K562 (cell line): Measurements from ENCODE around the gene ARAP1. TPM values are rescaled to one million over a fixed set of nuclear protein-coding genes. Genes with fewer than 3 reads are reported as not detected.

Source experiments
- ATAC-seq: fragments of 200-7000 bp; cut with Tn5 transposase; 3 replicates; pipeline ENCODE4 v1.9.1; 2020; ENCODE audit warnings: moderate library complexity
- BruUV-seq: library from RNA; stranded (reverse); fragments of 400-500 nt; replicated peaks from 2 replicates; lab custom pipeline; 2021; lab: Mats Ljungman, UMichigan
- CTCF ChIA-PET: fragments of 300-600 bp; formaldehyde crosslinking; extraction: SDS; loops from one replicate; lab custom pipeline; 2021; ENCODE audit warnings: low intra/inter-chr PET ratio; lab: Yijun Ruan, JAX
- POLR2A ChIA-PET: fragments of 300-600, 350-650 bp; sonication (Branson Sonifier 250); formaldehyde crosslinking; extraction: SDS; loops from one replicate; lab custom pipeline; 2021; ENCODE audit warnings: antibody characterized with exemption, inconsistent platforms; lab: Yijun Ruan, JAX
- DNase-seq, 4 experiments: peaks; one replicate each; pipeline versions ENCODE4 v3.0.0 to v3.0.0-alpha.2; 2011 to 2018; ENCODE audit warnings: low spot score in 3 of 4, mixed read lengths in 3 of 4; ENCODE audit errors: extremely low read depth in 1 of 4
- FAIRE-seq: peaks from 2 replicates; lab custom pipeline; 2011; peaks lifted over from hg19 to GRCh38; lab: Jason Lieb, UNC
- H2AFZ ChIP-seq: 2 replicates; pipeline ENCODE4 v1.6.0; 2011; ENCODE audit warnings: low read depth, low read length, control low read depth, inconsistent platforms
- H3K27ac ChIP-seq: fragments of 200-600 bp; 3 replicates; pipeline ENCODE4 v1.8.0; 2011; ENCODE audit warnings: low read depth, mild to moderate bottlenecking, control low read depth, inconsistent platforms, low read length, moderate library complexity, mixed read lengths; ENCODE audit errors: extremely low read depth
- H3K27me3 ChIP-seq, 2 experiments: fragments of 300-600 bp in 1 of 2; 2 replicates in 1 of 2; 3 replicates in 1 of 2; pipeline versions ENCODE4 v1.6.0 to v1.8.0; 2011; ENCODE audit warnings: inconsistent platforms in 2 of 2, low read length in 2 of 2, mild to moderate bottlenecking in 1 of 2, mixed read lengths in 1 of 2, moderate library complexity in 1 of 2; ENCODE audit not compliant: control insufficient read depth in 2 of 2, insufficient read depth in 2 of 2
- H3K36me3 ChIP-seq: fragments of 300-600 bp; 3 replicates; pipeline ENCODE4 v1.8.0; 2011; ENCODE audit warnings: mild to moderate bottlenecking, low read length, inconsistent platforms; ENCODE audit not compliant: control insufficient read depth, insufficient read depth
- H3K4me1 ChIP-seq, 2 experiments: fragments of 200-600 bp in 1 of 2; replicated peaks in 1 of 2; 2 replicates in 1 of 2; 3 replicates in 1 of 2; pipeline versions ENCODE4 v1.5.1 to v1.8.0; 2011; ENCODE audit warnings: inconsistent platforms in 2 of 2, low read length in 2 of 2, mild to moderate bottlenecking in 1 of 2, mixed read lengths in 1 of 2, moderate library complexity in 1 of 2; ENCODE audit not compliant: control insufficient read depth in 2 of 2, insufficient read depth in 2 of 2
- H3K4me2 ChIP-seq: 2 replicates; pipeline ENCODE4 v1.6.1; 2011; ENCODE audit warnings: low read length, control low read depth, inconsistent platforms, mixed read lengths; ENCODE audit not compliant: insufficient read depth
- H3K4me3 ChIP-seq: fragments of 200-600 bp; sonication (generic), shearing (Covaris generic); 2 replicates; pipeline ENCODE4 v1.5.1; 2016; ENCODE audit warnings: control low read depth, inconsistent platforms
- H3K79me2 ChIP-seq: fragments of 200-600 bp; 3 replicates; pipeline ENCODE4 v1.8.0; 2011; ENCODE audit warnings: low read length, inconsistent platforms; ENCODE audit not compliant: control insufficient read depth, insufficient read depth
- H3K9ac ChIP-seq, 2 experiments: 2 replicates each; pipeline versions ENCODE4 v1.6.0 to v1.6.1; 2011; ENCODE audit warnings: low read depth in 2 of 2, low read length in 2 of 2, control low read depth in 1 of 2, inconsistent platforms in 1 of 2, mild to moderate bottlenecking in 1 of 2, mixed read lengths in 1 of 2; ENCODE audit not compliant: insufficient read depth in 1 of 2
- H3K9me1 ChIP-seq: one replicate; pipeline ENCODE4 v1.6.0; 2011; ENCODE audit warnings: inconsistent platforms, mild to moderate bottlenecking, low read length, moderate library complexity; ENCODE audit not compliant: control insufficient read depth, insufficient read depth
- H3K9me3 ChIP-seq: replicated peaks from 2 replicates; pipeline ENCODE4 v1.5.1; 2011; ENCODE audit warnings: low read depth, low read length, inconsistent platforms; ENCODE audit not compliant: control insufficient read depth, insufficient read depth
- H4K20me1 ChIP-seq: replicated peaks from 2 replicates; pipeline ENCODE4 v1.6.1; 2011; ENCODE audit warnings: low read length, inconsistent platforms, mixed read lengths; ENCODE audit not compliant: control insufficient read depth, insufficient read depth
- ATF3 ChIP-seq, 2 experiments: fragments of 450-650 bp in 1 of 2; sonication (generic) in 1 of 2; formaldehyde crosslinking in 1 of 2; IDR thresholded peaks in 1 of 2; conservative IDR thresholded peaks in 1 of 2; 2 replicates each; pipeline versions ENCODE4 v1.6.1 to v1.8.1; 2016 to 2023; ENCODE audit warnings: mild to moderate bottlenecking in 2 of 2, moderate library complexity in 2 of 2, inconsistent platforms in 1 of 2, missing genetic modification reagents in 1 of 2
- ATF4 ChIP-seq: fragments of 450-650 bp; formaldehyde crosslinking; IDR thresholded peaks from 2 replicates; pipeline ENCODE4 v1.4.0; 2022; ENCODE audit warnings: mild to moderate bottlenecking, moderate library complexity
- CBX3 ChIP-seq, 2 experiments: IDR thresholded peaks; 1 replicate in 1 of 2; 2 replicates in 1 of 2; pipeline ENCODE4 v1.6.1; 2012; ENCODE audit warnings: inconsistent platforms in 2 of 2, low read length in 2 of 2, borderline replicate concordance in 1 of 2, control low read depth in 1 of 2
- CCNT2 ChIP-seq: IDR thresholded peaks from 2 replicates; pipeline ENCODE4 v1.6.1; 2011; ENCODE audit warnings: borderline replicate concordance, low read depth, mild to moderate bottlenecking, moderate library complexity, mixed read lengths, low read length; ENCODE audit not compliant: insufficient read length; ENCODE audit errors: extremely low read depth
- CGGBP1 ChIP-seq: fragments of 250-450 bp; sonication (Bioruptor Pico); IDR thresholded peaks from 2 replicates; pipeline ENCODE4 v1.9.0; 2021; ENCODE audit warnings: mild to moderate bottlenecking
- FOSL1 ChIP-seq: fragments of 200-800 bp; sonication (Bioruptor generic); conservative IDR thresholded peaks from 2 replicates; pipeline ENCODE4 v1.6.1; 2016; ENCODE audit warnings: missing genetic modification characterization, missing compliant biosample characterization
- FOXA3 ChIP-seq, 2 experiments: fragments of 450-650 bp in 1 of 2; sonication (generic) in 1 of 2; formaldehyde crosslinking; IDR thresholded peaks in 1 of 2; conservative IDR thresholded peaks in 1 of 2; 2 replicates each; pipeline versions ENCODE4 v1.4.0 to v1.8.0; 2020 to 2022; ENCODE audit warnings: mild to moderate bottlenecking in 2 of 2, missing genetic modification reagents in 1 of 2
- ILK ChIP-seq: fragments of 450-650 bp; IDR thresholded peaks from 2 replicates; pipeline ENCODE4 v1.6.1; 2016; ENCODE audit warnings: missing genetic modification characterization, low read depth, mild to moderate bottlenecking, missing compliant biosample characterization, moderate library complexity, borderline replicate concordance
- NR3C1 ChIP-seq: sonication (generic); formaldehyde crosslinking; IDR thresholded peaks from 2 replicates; pipeline ENCODE4 v1.8.1; 2022; ENCODE audit warnings: missing genetic modification reagents
- PREB ChIP-seq: sonication (generic); formaldehyde crosslinking; IDR thresholded peaks from 2 replicates; pipeline ENCODE4 v1.8.1; 2023; ENCODE audit warnings: mild to moderate bottlenecking, missing genetic modification reagents
- RBM34 ChIP-seq: fragments of 200-400 bp; formaldehyde crosslinking; IDR thresholded peaks from 2 replicates; pipeline ENCODE4 v1.6.1; 2018; ENCODE audit warnings: low read length, borderline replicate concordance; ENCODE audit not compliant: insufficient read depth
- SAFB ChIP-seq: fragments of 200-400 bp; formaldehyde crosslinking; IDR thresholded peaks from 2 replicates; pipeline ENCODE4 v1.6.1; 2017; ENCODE audit warnings: low read depth, low read length, borderline replicate concordance
- ZNF212 ChIP-seq: fragments of 450-650 bp; formaldehyde crosslinking; IDR thresholded peaks from 2 replicates; pipeline ENCODE4 v1.4.0; 2020; ENCODE audit warnings: mild to moderate bottlenecking
- ZNF639 ChIP-seq, 2 experiments: fragments of 200-800 bp in 1 of 2; sonication (Bioruptor generic) in 1 of 2; sonication (generic) in 1 of 2; formaldehyde crosslinking in 1 of 2; IDR thresholded peaks in 1 of 2; conservative IDR thresholded peaks in 1 of 2; 2 replicates each; pipeline versions ENCODE4 v1.5.0 to v1.6.1; 2016 to 2020; ENCODE audit warnings: missing compliant biosample characterization in 1 of 2, missing genetic modification characterization in 1 of 2, missing genetic modification reagents in 1 of 2
- ZNF830 ChIP-seq: fragments of 250-450 bp; sonication (Bioruptor Pico); IDR thresholded peaks from 2 replicates; pipeline ENCODE4 v1.5.0; 2021; ENCODE audit warnings: mild to moderate bottlenecking
- WGBS: fragments of 100-300 bp; shearing (Covaris generic); methylation state at CpG from one replicate; pipeline ENCODE4 v1.1.6; 2016; ENCODE audit warnings: low coverage, mixed read lengths; ENCODE audit not compliant: insufficient coverage; ENCODE audit errors: missing lambda C conversion rate; 5-methylcytosine and 5-hydroxymethylcytosine counted together
- in situ Hi-C: fragments of 300-500 bp; cut with MboI; formaldehyde crosslinking; loops from 4 replicates; pipeline ENCODE4 v1.15.0; 2018; ENCODE audit warnings: inconsistent platforms, mixed read lengths
- intact Hi-C: fragments of 100-400 bp; cut with micrococcal nuclease; formaldehyde crosslinking; loops from 2 replicates; pipeline ENCODE4 v1.14.2; 2022
- polyA plus RNA-seq, 8 experiments: library from polyadenylated mRNA; depleted of rRNA in 4 of 8; stranded (reverse) in 5 of 8; unstranded in 3 of 8; fragments of >200 nt; fragmentation: Nextera tagmentation in 2 of 8; fragmentation: Illumina TruSeq in 1 of 8; extraction: Ambion mirVana in 2 of 8; extraction: Trizol in 1 of 8; gene quantifications; 2 replicates each; pipeline versions ENCODE4 v1.2.1 to v1.2.3, GENCODE V29; 2011 to 2014; ENCODE audit warnings: inconsistent platforms in 1 of 8, missing spikeins in 1 of 8
- total RNA-seq, 7 experiments: library from RNA; depleted of rRNA in 6 of 7; stranded (reverse); fragments of >200 nt in 6 of 7; fragmentation: Illumina TruSeq in 2 of 7; extraction: Trizol in 2 of 7; gene quantifications; 2 replicates each; pipeline versions ENCODE4 v1.2.1 to v1.2.3, GENCODE V29; 2011 to 2021; ENCODE audit warnings: low replicate concordance in 1 of 7

The ARAP1 gene
- total and polyA plus RNA-seq, 9 of the 15 experiments (the other 6 are each of a cell fraction or from before 2014, with no cell fraction given), result 0.23 to 67.0 (median 24.6) TPM

- Histone ChIP-seq H3K36me3 (no peaks in the 10 kb centered on the region), H3K9me3 (no peaks in the 10 kb centered on the region), H3K4me1 (peaks cover 0 to 20% of the 10 kb centered on the region in 2 experiments; a peak in 3 of 5 replicates), H3K79me2 (no peaks in the 10 kb centered on the region), H3K4me2 (no peak overlapping the region), H2AFZ (peak overlapping the region; percentile 93; the same call in 1 of the 2 replicates), H3K27ac (no peak overlapping the region; the same call in 2 of the 3 replicates), H3K9me1 (no peaks in the 10 kb centered on the region), H3K4me3 (0 out of 2 replicates have a peak overlapping the region, but pooled peaks have one; percentile 38), H3K9ac (peak overlapping the region; percentile 32 to 86; a peak in 2 of 4 replicates), H4K20me1 (peaks cover 6% of the 10 kb centered on the region; the same call in 1 of the 2 replicates), H3K27me3 (peaks cover 27 to 35% of the 10 kb centered on the region in 2 experiments)
- in situ Hi-C loops (no loop called here), intact Hi-C loops (loop anchor here (1.0 to 2.0 kb wide), 2 partner anchors 45 to 58 kb away; no protein-coding TSS in a partner anchor)
- DNase-seq (no peak), FAIRE-seq (no peak), ATAC-seq (no peak)
- ChIA-PET POLR2A (no interaction called here), CTCF (interaction anchor here (0.6 to 2.2 kb wide), 6 partner anchors 44 to 162 kb away, joined by 3 to 14 read pairs (median 6); no protein-coding TSS in a partner anchor)
- 66% methylated on average over 4 of the region's 7 CpGs for WGBS
- no TSS peak for BruUV-seq
- TF ChIP-seq ATF3 (IDR thresholded peaks at IDR 0.05) (peak; percentile 76), ATF3 (CRISPR knock-in tag; conservative IDR thresholded peaks at IDR 0.05) (no peak), CBX3 (IDR thresholded peaks at IDR 0.05; ENCODE audit: borderline replicate concordance in 1 of 2, low read length in 2 of 2) (no peak), FOSL1 (0 out of 2 replicates have a peak, but pooled peaks have one; percentile 33), FOXA3 (CRISPR knock-in tag; conservative IDR thresholded peaks at IDR 0.05 in 1 of 2, IDR thresholded peaks at IDR 0.05 in 1 of 2) (no peak), PREB (CRISPR knock-in tag) (no peak), ZNF830 (CRISPR knock-in tag) (no peak), ILK (tag) (no peak), CGGBP1 (CRISPR knock-in tag) (no peak), ATF4 (CRISPR knock-in tag) (no peak), ZNF212 (CRISPR knock-in tag) (no peak), CCNT2 (no peak), NR3C1 (CRISPR knock-in tag) (no peak), RBM34 (no peak), SAFB (no peak), ZNF639 (CRISPR knock-in tag; conservative IDR thresholded peaks at IDR 0.05 in 1 of 2, IDR thresholded peaks at IDR 0.05 in 1 of 2) (no peak)
Measured at GRCh38 chr11:72643547-72643946, 108.7 kb downstream of the ARAP1 start.
